Measurements from ENCODE around the gene MEG3.

DNA sequence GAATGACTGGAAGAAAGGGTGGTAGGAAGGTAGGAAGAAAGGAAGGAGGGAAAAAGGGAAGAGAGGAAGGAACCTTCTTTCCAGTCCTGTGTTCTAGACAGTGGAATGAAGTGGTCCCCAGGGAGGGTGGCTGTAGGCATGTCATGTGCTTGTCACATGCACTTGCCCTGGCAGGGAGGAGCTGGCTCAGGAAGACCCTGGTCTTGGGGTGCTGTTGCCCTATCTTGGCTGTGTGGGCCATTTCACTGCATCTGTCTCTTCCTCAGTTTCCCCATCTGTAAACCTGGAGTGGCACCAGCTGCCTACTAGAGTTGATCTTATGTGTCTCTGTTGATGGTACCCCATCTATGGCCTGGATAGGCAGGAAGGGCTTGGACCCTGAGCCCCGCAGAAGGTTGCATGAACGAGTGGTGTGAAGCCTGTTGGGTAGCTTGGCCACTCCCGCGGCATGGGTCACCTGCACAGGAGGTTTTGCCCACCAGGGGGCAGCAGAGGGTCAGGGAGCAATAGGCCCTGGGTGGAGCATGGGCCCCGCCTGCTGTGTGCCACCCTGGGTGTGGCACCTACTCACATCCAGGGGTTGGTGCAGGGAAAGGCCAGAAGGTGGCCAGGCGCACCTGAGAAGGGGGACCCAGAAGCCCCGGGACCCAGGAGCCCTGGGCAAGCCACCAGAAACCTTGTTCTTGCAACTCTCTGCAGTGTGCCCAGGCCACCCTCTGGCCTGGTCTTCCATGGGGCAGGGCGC, 25.1 kb downstream of the MEG3 start:
- TF ChIP-seq CTCF (IDR thresholded peaks at IDR 0.05) (peak in 5 of 6 experiments; percentile 13 to 49 (median 28)), POLR2A (IDR thresholded peaks at IDR 0.05) (no peak)

Data from thyroid gland (tissue), 4 donors.